ENCODE results near the gene RNF222.
A peak's percentile ranks its signal among the peaks of the same experiment; 100 is the strongest.
"Not testable (repeated sequence)": the region's sequence is repeated elsewhere in the genome, so short reads cannot be mapped to it uniquely, and the experiment has no call there.

Gene RNF222

DNA sequence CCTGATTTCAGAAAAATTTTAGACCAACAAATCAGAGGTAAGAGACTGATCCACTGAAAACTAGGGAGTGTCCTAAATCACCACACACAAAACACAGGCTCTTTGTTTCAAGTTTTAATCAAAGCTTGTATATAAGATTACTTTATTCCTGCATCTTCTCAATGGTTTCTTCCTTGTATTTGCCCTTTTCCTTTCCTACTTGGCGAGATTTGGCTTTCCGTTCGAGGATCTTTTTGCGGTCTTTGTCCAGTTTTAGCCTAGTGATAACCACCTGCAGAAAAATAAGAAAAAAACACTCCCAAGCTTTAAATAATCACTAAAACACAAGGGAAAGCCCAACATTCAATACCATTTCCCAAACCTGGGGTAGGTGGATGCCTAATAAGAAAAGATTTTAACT lies 20.2 kb downstream of the RNF222 start:
- no peak for DNase-seq

DNA sequence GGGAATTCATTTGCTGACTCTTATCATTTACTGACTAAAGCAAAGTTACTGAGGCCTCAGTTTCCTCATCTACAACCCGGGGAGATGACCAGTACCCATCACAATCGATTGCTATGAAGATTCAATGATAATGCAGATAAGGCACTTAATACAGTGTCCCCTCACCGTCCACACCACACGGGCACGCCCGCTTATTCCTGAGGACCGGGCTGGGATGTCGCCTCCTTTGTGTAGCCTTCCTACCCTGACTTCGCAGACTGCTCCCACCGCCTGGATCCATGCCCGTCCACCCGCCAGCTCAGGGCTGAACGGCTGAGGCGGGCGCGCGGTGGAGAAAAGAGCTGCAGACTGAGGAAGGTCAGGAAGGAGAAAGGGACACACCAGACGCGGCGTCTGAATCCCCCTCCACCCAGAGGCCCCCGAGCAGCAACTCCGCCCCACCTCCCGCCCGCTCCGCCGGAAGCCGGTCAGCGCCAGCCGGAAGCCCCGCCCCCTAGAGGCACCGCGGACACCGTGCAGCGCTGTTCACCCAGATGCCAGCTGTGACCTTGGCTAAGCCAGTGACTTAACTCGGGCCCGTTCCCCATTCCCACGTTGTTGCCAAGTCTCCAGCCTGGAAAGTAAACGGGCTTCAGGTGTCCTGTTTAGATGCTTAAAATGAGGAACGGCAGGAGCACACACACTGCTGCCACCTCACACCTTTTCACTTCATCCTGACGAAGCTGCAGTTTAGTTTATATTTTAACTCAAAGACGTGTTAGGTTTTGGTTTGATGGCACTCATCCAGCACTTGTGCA lies 21.2 kb downstream of the RNF222 start, which contains the start of gene KRABD2:
Gene KRABD2, minus strand, starts transcription at position 434 of the 797 bp plus-strand sequence.
- peak; percentile 75 to 88 (median 84) for DNase-seq

DNA sequence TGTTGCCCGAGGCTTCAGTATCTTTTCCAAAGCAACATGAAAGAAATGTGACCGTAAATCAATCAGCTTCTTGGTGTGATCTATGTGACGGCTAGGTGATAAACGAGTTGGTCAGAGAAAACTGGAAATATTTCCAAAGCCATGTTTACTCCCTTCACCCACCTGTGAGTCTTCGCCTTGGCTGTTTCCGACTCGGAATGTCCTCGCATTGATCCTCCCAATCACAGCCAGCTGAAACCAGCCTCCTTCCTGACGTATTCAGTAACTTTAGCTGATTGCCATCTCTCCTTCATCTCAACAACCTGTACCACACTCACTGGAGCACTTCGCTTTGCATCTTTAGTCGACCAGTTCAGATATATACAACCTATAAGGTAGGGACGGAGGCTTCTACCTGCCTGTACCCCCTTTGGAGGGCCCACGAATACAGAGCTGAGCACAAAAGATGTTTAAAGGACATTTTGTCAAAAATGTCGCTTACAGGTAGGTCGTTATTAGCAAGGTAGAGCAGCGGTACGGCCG lies 21.8 kb downstream of the RNF222 start:
- DNase-seq: no peak

DNA sequence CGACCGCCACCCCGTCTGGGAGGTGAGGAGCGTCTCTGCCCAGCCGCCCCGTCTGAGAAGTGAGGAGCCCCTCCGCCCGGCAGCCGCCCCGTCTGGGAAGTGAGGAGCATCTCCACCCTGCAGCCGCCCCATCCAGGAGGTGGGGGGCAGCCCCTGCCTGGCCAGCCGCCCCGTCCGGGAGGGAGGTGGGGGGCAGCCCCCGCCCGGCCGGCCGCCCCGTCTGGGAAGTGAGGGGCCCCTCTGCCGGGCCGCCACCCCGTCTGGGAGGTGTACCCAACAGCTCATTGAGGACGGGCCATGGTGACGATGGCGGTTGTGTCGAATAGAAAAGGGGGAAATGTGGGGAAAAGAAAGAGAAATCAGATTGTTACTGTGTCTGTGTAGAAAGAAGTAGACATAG lies 23.8 kb downstream of the RNF222 start:
- DNase-seq: not testable (repeated sequence)

DNA sequence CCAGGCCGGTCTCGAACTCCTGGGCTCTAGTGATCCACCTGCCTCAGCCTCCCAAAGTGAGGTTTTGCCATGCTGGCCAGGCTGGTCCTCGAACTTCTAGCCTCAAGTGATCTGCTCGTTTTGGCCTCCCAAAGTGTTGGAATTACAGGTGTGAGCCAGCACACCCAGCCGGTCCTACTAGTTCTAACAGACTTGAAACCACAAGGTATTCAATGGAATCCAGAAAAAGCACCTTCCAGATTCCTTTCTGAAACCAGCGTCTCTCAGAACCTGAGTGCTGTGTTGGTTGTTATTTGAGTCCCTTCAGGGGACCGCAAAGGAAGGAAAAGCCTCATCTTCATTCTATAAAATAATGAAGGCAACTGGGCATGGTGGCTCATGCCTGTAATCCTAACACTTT lies 25.2 kb downstream of the RNF222 start:
- no peak for DNase-seq

DNA sequence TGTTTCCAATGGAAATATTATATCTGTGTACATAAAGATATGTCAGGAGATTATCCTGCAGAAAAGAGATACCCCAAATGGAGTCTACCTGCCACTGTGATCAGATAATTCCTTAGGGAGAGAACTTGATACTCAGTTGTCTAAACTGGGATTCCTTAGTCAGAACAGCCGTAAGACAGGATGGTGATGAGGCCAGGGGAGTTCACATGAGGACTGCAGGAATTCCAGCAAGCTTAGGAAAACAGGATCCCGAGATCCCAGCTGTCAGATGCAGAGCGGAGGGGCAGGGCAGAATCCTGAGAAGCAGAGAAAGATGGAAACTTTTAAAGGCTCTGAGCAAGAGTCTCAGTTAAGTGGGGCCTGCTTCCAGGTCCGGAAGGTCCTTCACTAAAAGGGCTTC lies 25.8 kb downstream of the RNF222 start:
- DNase-seq: no peak

DNA sequence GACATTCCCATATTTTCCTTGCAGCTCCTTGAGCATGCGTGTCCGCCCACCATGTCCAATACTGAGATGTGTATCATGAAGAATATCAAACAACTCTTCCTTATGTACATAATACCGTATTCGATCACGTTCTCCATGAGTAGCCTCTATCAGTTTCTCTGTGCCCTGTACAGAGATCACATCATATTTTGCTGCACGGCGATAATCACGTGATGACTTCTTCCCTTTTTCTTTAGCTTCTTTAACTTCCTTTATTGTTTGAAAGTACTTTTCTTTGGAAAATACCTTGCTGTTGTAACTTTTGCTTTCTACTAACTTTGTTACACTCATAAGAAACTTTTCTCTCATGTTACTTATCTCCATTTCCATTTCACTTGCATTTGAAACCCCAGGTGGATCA lies 27.7 kb downstream of the RNF222 start:
- no peak for DNase-seq

DNA sequence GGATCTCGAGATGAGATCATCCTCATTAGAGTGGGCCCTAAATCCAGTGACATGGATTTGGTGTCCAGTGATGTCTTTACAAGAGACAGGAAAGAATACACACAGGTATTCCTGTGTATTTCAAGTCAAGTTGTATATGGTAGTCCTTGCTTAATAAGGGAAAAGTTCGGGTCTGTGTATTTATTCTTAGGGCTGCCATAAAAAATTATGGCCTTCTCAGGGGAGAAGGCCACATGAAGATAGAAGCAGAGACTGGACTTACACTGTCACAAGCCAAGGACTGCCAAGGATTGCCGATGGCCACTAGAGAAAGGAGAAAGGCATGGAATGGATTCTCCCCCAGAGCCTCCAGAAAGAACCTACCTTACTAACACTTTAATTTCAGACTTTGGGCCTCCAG lies 29.4 kb downstream of the RNF222 start:
- DNase-seq: no peak

DNA sequence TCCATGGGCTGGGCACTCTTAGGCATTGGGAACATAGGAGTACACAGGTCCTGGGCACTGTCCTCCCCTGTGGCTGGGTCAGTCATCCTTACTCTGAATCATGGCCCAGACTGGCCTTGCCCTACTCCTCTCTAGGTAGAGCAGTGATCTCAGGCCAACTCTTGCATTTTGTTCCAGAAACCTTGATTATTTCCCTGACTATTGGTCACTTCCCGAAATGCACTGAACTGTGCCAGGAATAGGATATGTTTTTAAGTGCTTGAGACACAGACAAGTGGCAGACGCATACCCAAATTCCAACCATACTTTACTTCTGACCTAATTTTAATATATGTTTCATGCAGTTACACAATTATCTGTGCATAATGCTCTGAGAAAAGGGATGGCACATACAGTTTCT lies 31.4 kb downstream of the RNF222 start:
- DNase-seq: no peak

DNA sequence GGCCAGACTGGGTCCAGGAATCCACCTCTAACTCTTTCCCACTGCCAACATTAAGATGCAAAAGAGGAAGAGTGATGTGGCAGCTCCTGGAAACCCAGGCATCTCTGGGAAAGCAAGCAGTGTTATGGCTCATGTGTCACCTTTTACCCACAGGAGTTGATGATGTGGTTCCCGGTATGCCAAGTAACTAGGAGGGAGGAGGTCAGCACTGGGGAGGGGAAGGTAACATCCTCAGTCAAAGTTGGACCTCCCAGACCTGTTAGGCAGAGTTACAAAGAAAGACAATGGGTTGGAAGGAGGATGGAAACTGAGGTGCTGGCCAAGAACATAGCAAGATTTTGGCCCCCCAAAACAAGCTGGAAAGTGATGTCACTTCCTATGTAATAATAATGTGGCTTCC lies 32.5 kb downstream of the RNF222 start:
- DNase-seq: no peak

DNA sequence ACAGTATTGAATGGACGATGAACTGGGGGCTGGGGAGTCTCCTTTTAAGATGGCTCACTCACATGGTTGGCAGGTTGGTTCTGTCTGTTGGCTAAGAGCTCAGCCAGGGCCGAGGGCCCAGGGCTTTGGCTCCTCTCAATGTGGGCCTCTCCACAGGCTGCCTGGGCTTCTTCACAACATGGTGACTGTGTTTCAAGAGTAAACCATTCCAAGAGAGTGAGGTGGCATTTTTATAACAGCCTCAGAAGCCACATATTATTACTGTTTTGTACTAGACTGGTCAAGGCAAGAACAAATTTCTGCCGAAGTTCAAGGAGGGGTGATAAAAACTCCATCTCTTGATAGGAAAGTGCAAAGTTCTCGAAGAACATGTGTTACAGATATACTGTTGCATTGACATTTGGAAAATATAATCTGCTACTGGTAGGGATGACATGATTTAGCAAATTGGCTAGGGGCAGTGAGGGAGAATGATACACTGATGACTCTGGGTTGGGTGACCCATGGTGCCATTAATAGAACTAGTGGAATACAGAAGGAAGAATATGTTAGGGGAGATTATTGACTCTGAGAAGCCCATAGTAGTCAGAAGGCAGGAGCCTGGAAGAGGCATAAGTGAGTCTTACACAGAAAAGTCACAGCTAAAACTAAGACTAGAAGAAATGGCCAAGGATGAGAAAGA lies 34.8 kb downstream of the RNF222 start:
- no peak for DNase-seq

DNA sequence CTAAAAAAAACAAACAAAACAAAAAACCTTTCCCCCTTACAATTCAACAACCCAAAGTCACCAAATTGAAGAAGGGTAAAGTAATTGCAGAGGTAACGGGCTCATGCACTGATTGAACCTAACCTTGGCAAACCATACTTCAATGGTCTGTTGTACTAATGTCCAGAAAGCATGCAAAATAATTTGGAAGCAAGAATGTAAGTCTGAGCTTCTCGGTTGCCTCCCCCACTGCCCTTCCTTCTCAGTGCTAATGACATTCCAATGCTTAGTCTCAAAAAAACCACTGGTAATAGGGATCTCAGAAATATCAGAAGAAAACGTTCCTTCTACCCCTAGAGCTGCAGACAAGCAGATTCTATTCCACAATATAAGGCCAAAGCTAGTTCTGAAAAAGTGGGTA lies 36.9 kb downstream of the RNF222 start:
- DNase-seq: no peak

DNA sequence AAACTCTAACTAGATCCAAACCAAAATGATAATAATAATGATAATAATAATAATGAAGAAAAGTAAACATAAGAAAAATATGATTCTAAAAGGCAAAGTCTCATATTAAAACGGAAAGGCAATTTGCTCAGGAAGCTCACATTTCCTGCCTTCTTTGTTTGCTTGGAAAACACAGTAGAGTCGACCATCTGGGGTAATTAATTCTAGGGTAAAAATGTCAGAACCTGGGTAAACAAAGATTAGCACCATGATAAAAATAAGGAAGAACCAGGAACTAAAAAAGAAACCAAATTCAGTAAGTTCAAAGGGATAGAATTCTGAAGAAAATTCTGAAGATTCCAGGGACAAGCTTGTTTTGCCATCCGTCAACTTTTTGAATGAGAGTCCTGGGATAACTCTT lies 37.4 kb downstream of the RNF222 start:
- no peak for DNase-seq

DNA sequence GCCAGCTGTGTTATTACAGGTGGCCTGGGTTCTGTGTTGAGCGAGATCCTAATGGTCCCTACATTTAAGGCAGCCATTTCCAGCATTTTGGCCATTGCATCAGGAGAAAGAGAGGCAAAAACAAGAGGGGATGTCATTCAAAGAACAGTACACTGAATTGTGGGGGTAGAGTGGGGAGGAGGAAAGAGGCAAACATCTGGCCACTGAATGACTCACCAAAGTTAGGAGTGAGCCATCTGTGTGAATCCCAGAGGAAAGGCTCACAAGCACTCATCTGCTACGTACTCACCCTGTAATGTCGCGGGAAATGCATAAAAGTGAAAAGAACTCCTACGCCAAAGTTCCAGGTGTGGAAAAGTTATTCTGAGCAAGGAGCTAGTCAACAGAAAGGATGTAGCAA lies 37.9 kb downstream of the RNF222 start:
- no peak for DNase-seq

DNA sequence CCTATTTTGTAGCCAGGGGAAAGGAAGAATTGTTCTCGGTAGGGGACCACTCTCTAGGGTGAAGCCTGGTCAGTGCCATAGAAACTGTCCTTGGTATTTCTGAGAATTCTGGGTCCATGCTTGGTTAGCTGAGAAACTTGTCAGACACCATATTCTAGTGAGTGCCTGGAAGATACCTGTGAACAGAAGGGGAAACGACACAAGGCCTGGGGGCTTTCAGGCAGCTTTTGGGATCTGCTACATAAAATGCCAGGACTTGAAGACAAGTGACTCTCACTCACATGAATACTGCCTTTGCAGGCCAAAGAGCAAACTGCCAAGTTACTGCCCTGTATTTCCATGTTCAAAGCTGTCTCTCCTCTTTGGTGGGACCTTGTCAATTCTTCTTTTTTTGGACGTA lies 39.7 kb downstream of the RNF222 start:
- DNase-seq: no peak

DNA sequence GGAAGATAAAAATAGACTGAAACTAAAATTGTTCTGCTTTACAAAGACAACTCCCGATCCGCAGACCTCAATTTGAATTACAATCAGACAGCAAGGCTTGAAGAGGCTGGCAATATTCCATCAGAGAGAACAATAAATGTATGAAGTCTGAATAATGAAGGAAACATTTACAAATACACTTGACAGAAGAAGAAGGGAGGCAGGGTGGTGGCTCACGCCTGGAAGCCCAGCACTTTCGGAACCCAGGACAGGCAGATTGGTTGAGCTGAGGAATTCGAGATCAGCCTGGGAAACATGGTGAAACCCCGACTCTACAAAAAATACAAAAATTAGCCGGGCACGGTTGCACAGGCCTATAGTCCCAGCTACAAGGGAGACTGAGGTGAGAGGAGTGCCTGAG lies 43.4 kb downstream of the RNF222 start:
- no peak for DNase-seq

DNA sequence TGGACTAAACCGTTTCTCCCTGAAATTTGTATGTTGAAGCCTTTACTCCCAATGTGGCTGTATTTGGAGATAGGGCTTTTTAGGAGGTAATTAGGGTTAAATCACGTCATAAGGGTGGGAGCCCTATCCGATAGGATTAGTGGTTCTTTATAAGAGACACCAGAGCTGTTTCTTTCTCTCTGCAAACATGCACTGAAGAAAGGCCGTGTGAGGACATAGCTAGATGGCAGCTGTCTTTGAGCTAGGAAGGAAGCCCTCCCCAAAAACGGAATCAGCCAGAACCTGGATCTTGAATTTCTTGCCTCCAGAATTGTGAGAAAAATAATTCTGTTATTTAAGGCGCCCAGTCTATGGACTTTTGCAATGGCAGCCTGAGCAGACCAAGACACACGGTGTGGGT lies 43.9 kb downstream of the RNF222 start:
- DNase-seq: no peak

DNA sequence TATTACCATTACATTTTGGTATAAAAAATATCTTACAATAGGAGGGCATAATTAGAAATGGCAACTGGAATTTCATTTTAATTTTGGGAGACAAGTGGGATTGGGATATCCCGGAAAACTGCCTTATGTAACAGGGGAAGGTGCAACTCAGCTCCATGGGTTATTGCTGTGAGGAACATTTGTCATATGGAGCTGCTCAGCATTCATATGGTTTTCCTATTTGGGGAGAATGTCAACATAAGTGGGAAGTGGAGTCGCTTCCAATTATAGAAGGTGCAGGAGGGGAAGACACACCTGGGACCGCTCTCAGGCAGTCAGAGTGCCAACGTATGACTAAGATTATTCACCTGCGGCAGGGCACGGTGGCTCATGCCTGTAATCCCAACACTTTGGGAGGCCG lies 47.3 kb downstream of the RNF222 start:
- DNase-seq: no peak

DNA sequence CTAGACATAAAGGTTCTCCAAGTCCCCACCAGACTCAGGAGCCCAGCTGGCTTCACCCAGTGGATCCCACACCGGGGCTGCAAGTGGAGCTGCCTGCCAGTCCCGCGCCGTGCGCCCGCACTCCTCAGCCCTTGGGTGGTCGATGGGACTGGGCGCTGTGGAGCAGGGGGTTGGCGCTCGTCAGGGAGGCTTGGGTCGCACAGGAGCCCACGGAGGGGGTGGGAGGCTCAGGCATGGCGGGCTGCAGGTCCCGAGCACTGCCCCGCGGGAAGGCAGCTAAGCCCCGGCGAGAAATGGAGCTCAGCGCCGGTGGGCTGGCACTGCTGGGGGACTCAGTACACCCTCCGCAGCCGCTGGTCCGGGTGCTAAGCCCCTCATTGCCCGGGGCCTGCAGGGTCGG lies 50.6 kb downstream of the RNF222 start:
- not testable (repeated sequence) for DNase-seq

DNA sequence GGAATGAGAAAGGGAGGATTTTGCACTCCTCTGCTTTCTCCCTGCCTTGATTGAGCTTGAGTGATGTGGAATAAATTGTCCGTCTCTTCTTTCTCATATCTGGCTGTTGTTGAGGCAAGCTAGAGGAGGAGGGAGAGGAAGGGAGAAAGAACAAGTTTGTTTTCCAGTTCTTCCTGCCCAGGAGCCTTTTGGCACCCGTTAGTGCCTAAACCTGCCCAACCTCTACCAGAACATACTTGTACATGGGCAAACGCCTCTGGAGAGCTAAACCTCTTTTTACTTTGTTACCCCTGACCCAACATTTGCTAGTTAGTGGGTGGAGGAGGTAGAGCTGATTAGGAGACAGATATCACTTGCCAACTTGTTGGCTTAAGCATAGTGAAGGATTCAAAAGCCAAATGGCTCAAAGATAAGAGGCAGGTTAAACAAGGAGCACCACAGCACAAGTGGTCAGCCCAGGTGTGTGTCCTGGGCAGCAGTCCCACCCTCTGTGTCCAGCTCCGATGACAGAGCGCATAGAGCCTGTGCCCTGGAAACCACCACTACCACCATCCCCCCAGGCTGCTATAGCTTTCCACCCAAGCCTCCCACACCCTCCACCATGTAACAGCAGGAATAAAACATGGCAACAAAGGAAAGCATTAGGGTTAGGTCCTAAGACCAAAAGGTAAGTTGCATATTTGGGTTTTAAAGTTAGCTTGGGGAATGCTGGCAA lies 51.5 kb downstream of the RNF222 start:
- no peak for DNase-seq

DNA sequence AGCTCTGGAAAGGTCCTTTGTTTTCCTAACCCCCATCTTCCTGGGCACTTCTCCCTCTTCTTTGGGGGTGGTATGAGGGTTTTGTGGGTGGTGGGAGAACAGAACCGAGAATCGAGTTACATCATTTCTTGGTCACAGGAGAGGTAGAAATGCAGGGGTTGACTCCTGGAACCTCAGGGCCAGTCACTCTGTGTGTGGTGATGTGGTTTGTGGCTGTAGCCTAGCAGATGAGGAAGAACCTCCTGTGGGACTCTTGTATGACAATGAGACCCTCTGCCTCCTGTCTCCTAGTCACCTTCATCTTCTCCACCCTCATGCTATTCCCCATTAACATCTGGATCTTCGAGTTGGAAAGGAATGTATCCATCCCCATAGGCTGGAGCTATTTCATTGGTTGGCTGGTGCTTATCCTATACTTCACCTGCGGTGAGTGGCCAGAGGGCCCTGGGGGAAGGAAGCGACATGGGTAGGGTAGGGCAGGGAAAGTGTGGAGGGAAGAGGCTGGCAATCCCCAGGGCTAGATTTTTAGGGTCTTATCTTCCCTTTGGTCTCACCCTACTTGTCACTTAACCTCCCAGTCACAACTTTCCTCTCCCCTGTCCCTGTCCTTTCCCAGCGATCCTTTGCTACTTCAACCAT lies 52.5 kb downstream of the RNF222 start:
- DNase-seq: no peak

DNA sequence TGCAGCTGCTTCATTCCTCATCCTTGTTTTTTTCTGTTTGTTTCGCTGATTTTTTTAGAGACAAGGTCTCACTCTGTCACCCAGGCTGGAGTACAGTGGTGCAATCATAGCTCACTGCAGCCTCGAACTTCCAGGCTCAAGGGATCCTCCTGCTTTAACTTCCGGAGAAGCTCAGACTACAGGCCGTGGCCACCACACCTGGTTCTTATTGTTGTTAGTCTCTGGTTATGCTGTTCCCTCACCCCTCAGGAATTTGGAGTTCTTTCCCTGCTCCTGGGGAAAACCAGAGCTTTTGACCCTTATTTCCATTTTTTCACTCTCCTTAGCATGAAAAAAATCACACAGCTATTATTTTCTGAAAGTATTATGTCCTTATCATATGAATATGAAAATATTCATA lies 56.2 kb downstream of the RNF222 start:
- no peak for DNase-seq

Measured in activated naive CD4-positive, alpha-beta T cell (primary cell).